A673 (cell line): ENCODE data around the gene ANKRD40CL. TPM values are rescaled to one million over a fixed set of nuclear protein-coding genes. Genes with fewer than 3 reads are reported as not detected.

Experiments used
- BruUV-seq: library from RNA; stranded (reverse); fragments of 400-500 nt; replicated peaks from 2 replicates; lab custom pipeline; 2021; lab: Mats Ljungman, UMichigan
- CTCF ChIA-PET: fragments of 300-600 bp; sonication (Branson Sonifier 250); formaldehyde crosslinking; loops from one replicate; lab custom pipeline; 2022; ENCODE audit warnings: antibody characterized with exemption; lab: Charles Lee
- POLR2A ChIA-PET: fragments of 300-600 bp; sonication (Branson Sonifier 250); formaldehyde crosslinking; loops from one replicate; lab custom pipeline; 2022; ENCODE audit warnings: antibody characterized with exemption; ENCODE audit not compliant: low non-redundant PET; lab: Charles Lee
- DNase-seq: peaks from one replicate; pipeline ENCODE4 v3.0.0-alpha.2; 2015; ENCODE audit warnings: low spot score
- H3K27ac ChIP-seq: fragments of 200-600 bp; sonication (generic); 2 replicates; pipeline ENCODE4 v1.5.1; 2016; ENCODE audit warnings: mixed run types, low read depth, mild to moderate bottlenecking, mixed read lengths, antibody characterized with exemption, low read length; ENCODE audit not compliant: poor library complexity, severe bottlenecking
- H3K27me3 ChIP-seq: fragments of 200-600 bp; sonication (generic); replicated peaks from 2 replicates; pipeline ENCODE4 v1.6.1; 2017; ENCODE audit warnings: mixed run types, low read depth, mild to moderate bottlenecking, mixed read lengths, antibody characterized with exemption, low read length; ENCODE audit not compliant: insufficient read depth, poor library complexity
- H3K36me3 ChIP-seq: fragments of 200-600 bp; sonication (generic); 2 replicates; pipeline ENCODE4 v1.6.1; 2016; ENCODE audit warnings: mixed run types, mild to moderate bottlenecking, mixed read lengths, antibody characterized with exemption, low read length; ENCODE audit not compliant: insufficient read depth, poor library complexity, severe bottlenecking
- H3K4me1 ChIP-seq: fragments of 200-600 bp; sonication (generic); 2 replicates; pipeline ENCODE4 v1.6.1; 2017; ENCODE audit warnings: mixed run types, mild to moderate bottlenecking, mixed read lengths, antibody characterized with exemption, low read length; ENCODE audit not compliant: insufficient read depth, poor library complexity, severe bottlenecking
- H3K4me3 ChIP-seq: fragments of 200-600 bp; sonication (generic); 2 replicates; pipeline ENCODE4 v1.5.1; 2016; ENCODE audit warnings: low read depth, mixed run types, mild to moderate bottlenecking, mixed read lengths, low read length; ENCODE audit not compliant: poor library complexity, severe bottlenecking
- H3K9me3 ChIP-seq: fragments of 200-600 bp; sonication (generic); 2 replicates; pipeline ENCODE4 v1.6.1; 2016; ENCODE audit warnings: mixed run types, low read depth, mild to moderate bottlenecking, mixed read lengths, antibody characterized with exemption, low read length; ENCODE audit not compliant: poor library complexity, severe bottlenecking
- CTCF ChIP-seq: fragments of 300-800, 200-600 bp; sonication (generic); conservative IDR thresholded peaks from 2 replicates; pipeline ENCODE4 v1.5.1; 2017; ENCODE audit warnings: low read depth, mild to moderate bottlenecking, antibody characterized with exemption, low read length, moderate library complexity, mixed read lengths
- EZH2 ChIP-seq: fragments of 200-600 bp; sonication (generic); IDR thresholded peaks from 2 replicates; pipeline ENCODE4 v1.6.1; 2017; ENCODE audit warnings: borderline replicate concordance, low read depth, mild to moderate bottlenecking, mixed read lengths, antibody characterized with exemption, low read length; ENCODE audit not compliant: poor library complexity, severe bottlenecking
- intact Hi-C: fragments of 100-400 bp; cut with micrococcal nuclease; formaldehyde crosslinking; loops from one replicate; pipeline ENCODE4 v1.10.0; 2022; ENCODE audit not compliant: unreplicated experiment
- total RNA-seq: library from RNA; stranded (reverse); gene quantifications from 2 replicates; pipeline ENCODE4 v1.2.3, GENCODE V29; 2021

The ANKRD40CL gene
- total RNA-seq, 1 experiment from 2014 or later, result not detected

GRCh38 chr17:50779747-50780353, 12.5 kb upstream of the ANKRD40CL start:
- no TSS peak for BruUV-seq
- POLR2A ChIA-PET, result interaction anchor here (0.9 kb wide), 1 partner anchor 87 kb away, joined by 18 read pairs; no protein-coding TSS in a partner anchor
- no peak overlapping the region for H3K27ac ChIP-seq
- DNase-seq, result no peak
- no peaks in the 10 kb centered on the region for H3K36me3 ChIP-seq
- no peak overlapping the region for H3K4me3 ChIP-seq
- CTCF ChIA-PET, result interaction anchor here (0.6 kb wide), 1 partner anchor 62 kb away, joined by 3 read pairs; no protein-coding TSS in a partner anchor
- H3K9me3 ChIP-seq, result no peaks in the 10 kb centered on the region
- H3K27me3 ChIP-seq, result no peaks in the 10 kb centered on the region
- TF ChIP-seq EZH2 (no peak), CTCF (no peak)
- H3K4me1 ChIP-seq, result no peaks in the 10 kb centered on the region
- intact Hi-C loops, result loop anchor here (10.0 kb wide), 2 partner anchors 235 to 375 kb away; partner anchors contain the start of genes NME1 and SPATA20

- BruUV-seq, result no TSS peak
These were observed 11.7 kb upstream of the ANKRD40CL start for GRCh38 chr17:50778988-50779387.

GRCh38 chr17:50778471-50778870, 11.2 kb upstream of the ANKRD40CL start:
- intact Hi-C loops, result no loop called here
- no TSS peak for BruUV-seq
- TF ChIP-seq CTCF (no peak), EZH2 (no peak)
- ChIA-PET CTCF (no interaction called here), POLR2A (no interaction called here)
- Histone ChIP-seq H3K36me3 (no peaks in the 10 kb centered on the region), H3K27ac (no peak overlapping the region), H3K9me3 (no peaks in the 10 kb centered on the region), H3K4me1 (no peaks in the 10 kb centered on the region), H3K27me3 (no peaks in the 10 kb centered on the region), H3K4me3 (no peak overlapping the region)
- no peak for DNase-seq

More at GRCh38 chr17:50778988-50779387, 11.7 kb upstream of the ANKRD40CL start:
- Histone ChIP-seq H3K36me3 (no peaks in the 10 kb centered on the region), H3K27ac (no peak overlapping the region), H3K4me1 (no peaks in the 10 kb centered on the region), H3K4me3 (no peak overlapping the region), H3K27me3 (no peaks in the 10 kb centered on the region), H3K9me3 (no peaks in the 10 kb centered on the region)
- TF ChIP-seq EZH2, result no peak
- no peak for TF ChIP-seq CTCF
- DNase-seq, result no peak
- ChIA-PET CTCF (no interaction called here), POLR2A (no interaction called here)
- intact Hi-C loops, result no loop called here
